DOHH2 (cell line): ENCODE results near the gene MED27.

Experiments
- H3F3A ChIP-seq: fragments of 200-600 bp; sonication (generic), shearing (Covaris generic); 2 replicates; pipeline ENCODE4 v1.6.0; 2016; ENCODE audit warnings: antibody characterized with exemption, mild to moderate bottlenecking; ENCODE audit not compliant: control insufficient read depth, insufficient read depth
- H3K27ac ChIP-seq: fragments of 200-600 bp; sonication (generic); 2 replicates; pipeline ENCODE4 v1.5.1; 2014; ENCODE audit warnings: low read depth, mild to moderate bottlenecking, low read length, moderate library complexity
- H3K27me3 ChIP-seq: fragments of 200-600 bp; sonication (generic); 2 replicates; pipeline ENCODE4 v1.6.1; 2014; ENCODE audit warnings: mild to moderate bottlenecking, low read length, mixed read lengths; ENCODE audit not compliant: control insufficient read depth
- H3K36me3 ChIP-seq: fragments of 200-600 bp; sonication (generic); 2 replicates; pipeline ENCODE4 v1.6.1; 2014; ENCODE audit warnings: mild to moderate bottlenecking, low read length, moderate library complexity, mixed read lengths; ENCODE audit not compliant: control insufficient read depth
- H3K4me1 ChIP-seq: fragments of 200-600 bp; sonication (generic); 2 replicates; pipeline ENCODE4 v1.6.1; 2014; ENCODE audit warnings: mild to moderate bottlenecking, low read length, mixed read lengths; ENCODE audit not compliant: control insufficient read depth
- H3K4me2 ChIP-seq: fragments of 200-600 bp; sonication (generic); 2 replicates; pipeline ENCODE4 v1.6.0; 2014; ENCODE audit warnings: mild to moderate bottlenecking, low read length, moderate library complexity
- H3K4me3 ChIP-seq: fragments of 200-600 bp; sonication (generic); 2 replicates; pipeline ENCODE4 v1.5.1; 2014; ENCODE audit warnings: mild to moderate bottlenecking, low read length, mixed read lengths
- H3K79me2 ChIP-seq: fragments of 200-600 bp; sonication (generic); 2 replicates; pipeline ENCODE4 v1.6.1; 2014; ENCODE audit warnings: mild to moderate bottlenecking, low read length, mixed read lengths; ENCODE audit not compliant: control insufficient read depth
- H3K9me2 ChIP-seq: fragments of 200-600 bp; sonication (generic); replicated peaks from 2 replicates; pipeline ENCODE4 v1.6.1; 2014; ENCODE audit warnings: mild to moderate bottlenecking, low read length, mixed read lengths; ENCODE audit not compliant: control insufficient read depth
- H3K9me3 ChIP-seq: fragments of 200-600 bp; sonication (generic); 2 replicates; pipeline ENCODE4 v1.6.1; 2014; ENCODE audit warnings: antibody characterized with exemption, low read length, mixed read lengths; ENCODE audit not compliant: control insufficient read depth, insufficient read depth
- H4K20me1 ChIP-seq: fragments of 200-600 bp; sonication (generic); 2 replicates; pipeline ENCODE4 v1.6.0; 2014; ENCODE audit warnings: low read depth, mild to moderate bottlenecking, antibody characterized with exemption, low read length, moderate library complexity; ENCODE audit not compliant: control insufficient read depth, insufficient read depth
- EZH2phosphoT487 ChIP-seq: fragments of 200-600 bp; sonication (generic); IDR thresholded peaks from 2 replicates; pipeline ENCODE4 v1.6.1; 2017; ENCODE audit warnings: borderline replicate concordance, mild to moderate bottlenecking, antibody characterized with exemption, low read length, moderate library complexity, mixed read lengths
- TF ChIP-seq, protein P1 (sequence below): fragments of 200-600 bp; sonication (generic); IDR thresholded peaks from one replicate; pipeline ENCODE4 v1.5.1; 2014; ENCODE audit warnings: antibody characterized with exemption, mild to moderate bottlenecking, low read depth, low read length; ENCODE audit not compliant: poor library complexity, severe bottlenecking

MED27 gene

DNA sequence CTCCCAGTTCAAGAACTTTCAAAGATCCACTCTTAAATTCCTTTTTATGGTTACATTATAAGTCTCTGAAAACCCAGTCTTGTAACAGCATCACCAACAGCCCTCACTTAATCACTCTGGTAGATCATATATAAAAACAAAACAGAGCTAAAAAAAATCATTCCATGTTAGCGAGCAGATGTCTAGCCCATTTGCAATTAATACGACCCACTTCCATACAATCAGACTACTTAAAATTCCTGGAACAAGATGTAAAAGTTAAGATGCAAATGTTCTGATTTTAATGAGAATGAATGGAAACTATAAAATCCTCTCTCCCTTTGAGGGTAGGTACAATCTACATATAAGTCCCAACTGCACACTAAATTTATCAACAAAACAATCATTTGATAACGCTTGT is 167.0 kb downstream of the MED27 start:
- H3K9me3 ChIP-seq = no peaks in the 10 kb centered on the region
- H4K20me1 ChIP-seq = no peaks in the 10 kb centered on the region; the same call in 1 of the 2 replicates
- H3K36me3 ChIP-seq = no peaks in the 10 kb centered on the region
- H3K4me1 ChIP-seq = no peaks in the 10 kb centered on the region
- H3F3A ChIP-seq = no peaks in the 10 kb centered on the region
- H3K79me2 ChIP-seq = no peaks in the 10 kb centered on the region
- no peak overlapping the region for H3K4me3 ChIP-seq
- H3K9me2 ChIP-seq = no peaks in the 10 kb centered on the region
- TF ChIP-seq, protein P1, sequence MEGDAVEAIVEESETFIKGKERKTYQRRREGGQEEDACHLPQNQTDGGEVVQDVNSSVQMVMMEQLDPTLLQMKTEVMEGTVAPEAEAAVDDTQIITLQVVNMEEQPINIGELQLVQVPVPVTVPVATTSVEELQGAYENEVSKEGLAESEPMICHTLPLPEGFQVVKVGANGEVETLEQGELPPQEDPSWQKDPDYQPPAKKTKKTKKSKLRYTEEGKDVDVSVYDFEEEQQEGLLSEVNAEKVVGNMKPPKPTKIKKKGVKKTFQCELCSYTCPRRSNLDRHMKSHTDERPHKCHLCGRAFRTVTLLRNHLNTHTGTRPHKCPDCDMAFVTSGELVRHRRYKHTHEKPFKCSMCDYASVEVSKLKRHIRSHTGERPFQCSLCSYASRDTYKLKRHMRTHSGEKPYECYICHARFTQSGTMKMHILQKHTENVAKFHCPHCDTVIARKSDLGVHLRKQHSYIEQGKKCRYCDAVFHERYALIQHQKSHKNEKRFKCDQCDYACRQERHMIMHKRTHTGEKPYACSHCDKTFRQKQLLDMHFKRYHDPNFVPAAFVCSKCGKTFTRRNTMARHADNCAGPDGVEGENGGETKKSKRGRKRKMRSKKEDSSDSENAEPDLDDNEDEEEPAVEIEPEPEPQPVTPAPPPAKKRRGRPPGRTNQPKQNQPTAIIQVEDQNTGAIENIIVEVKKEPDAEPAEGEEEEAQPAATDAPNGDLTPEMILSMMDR = no peak
- TF ChIP-seq EZH2phosphoT487 = no peak
- H3K4me2 ChIP-seq = no peak overlapping the region
- no peaks in the 10 kb centered on the region for H3K27me3 ChIP-seq
- no peak overlapping the region for H3K27ac ChIP-seq

DNA sequence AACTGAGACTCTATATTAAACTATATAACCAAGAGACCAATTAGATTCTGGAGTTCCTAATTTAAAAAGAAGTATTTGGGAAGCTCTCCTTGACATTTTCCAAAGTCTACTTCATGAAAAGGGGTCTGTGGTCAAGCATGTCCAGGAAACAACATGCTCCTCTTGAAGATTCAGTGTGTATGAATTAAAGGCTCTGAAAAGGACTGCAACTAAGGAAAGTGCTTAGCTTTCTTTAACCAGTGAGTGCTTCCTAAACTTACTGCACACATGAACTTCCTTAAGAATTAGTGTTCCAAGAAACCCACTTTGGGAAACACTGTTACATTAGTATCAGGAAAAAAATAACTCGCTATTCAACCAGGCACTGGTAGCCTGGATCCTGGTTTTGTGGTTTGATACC is 167.6 kb downstream of the MED27 start:
- no peaks in the 10 kb centered on the region; the same call in 1 of the 2 replicates for H4K20me1 ChIP-seq
- H3K4me1 ChIP-seq = no peaks in the 10 kb centered on the region
- no peak overlapping the region for H3K4me2 ChIP-seq
- H3K9me3 ChIP-seq = no peaks in the 10 kb centered on the region
- H3K79me2 ChIP-seq = no peaks in the 10 kb centered on the region
- H3K4me3 ChIP-seq = no peak overlapping the region
- TF ChIP-seq, protein P1 = no peak
- no peak for TF ChIP-seq EZH2phosphoT487
- no peak overlapping the region for H3K27ac ChIP-seq
- H3F3A ChIP-seq = no peaks in the 10 kb centered on the region
- H3K36me3 ChIP-seq = no peaks in the 10 kb centered on the region
- H3K9me2 ChIP-seq = no peaks in the 10 kb centered on the region
- H3K27me3 ChIP-seq = no peaks in the 10 kb centered on the region

DNA sequence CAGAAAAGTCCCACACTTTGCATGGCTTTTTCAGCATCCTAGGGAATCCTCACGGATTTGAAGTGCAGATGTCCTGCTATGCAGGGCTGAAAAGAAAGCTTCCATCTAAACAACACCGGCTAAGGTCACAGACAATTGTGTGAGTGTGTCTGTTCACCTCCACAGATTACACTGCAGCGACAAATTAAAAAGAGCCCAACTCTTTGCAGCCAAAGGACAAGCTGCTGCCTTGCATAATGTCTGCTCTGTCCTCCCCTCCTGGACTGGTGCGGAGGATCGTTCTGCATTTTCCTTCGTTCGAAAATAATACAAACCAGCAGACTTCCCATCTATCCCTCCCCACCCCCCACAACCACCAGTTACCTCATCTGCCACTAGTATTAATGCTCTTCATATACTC is 169.1 kb downstream of the MED27 start:
- Histone ChIP-seq H3F3A (no peaks in the 10 kb centered on the region), H3K79me2 (no peaks in the 10 kb centered on the region), H3K9me3 (no peaks in the 10 kb centered on the region), H3K27ac (no peak overlapping the region), H3K27me3 (no peaks in the 10 kb centered on the region), H3K4me2 (no peak overlapping the region), H3K4me1 (no peaks in the 10 kb centered on the region), H4K20me1 (no peaks in the 10 kb centered on the region; the same call in 1 of the 2 replicates), H3K4me3 (no peak overlapping the region), H3K9me2 (no peaks in the 10 kb centered on the region), H3K36me3 (no peaks in the 10 kb centered on the region)
- TF ChIP-seq, protein P1 = no peak

DNA sequence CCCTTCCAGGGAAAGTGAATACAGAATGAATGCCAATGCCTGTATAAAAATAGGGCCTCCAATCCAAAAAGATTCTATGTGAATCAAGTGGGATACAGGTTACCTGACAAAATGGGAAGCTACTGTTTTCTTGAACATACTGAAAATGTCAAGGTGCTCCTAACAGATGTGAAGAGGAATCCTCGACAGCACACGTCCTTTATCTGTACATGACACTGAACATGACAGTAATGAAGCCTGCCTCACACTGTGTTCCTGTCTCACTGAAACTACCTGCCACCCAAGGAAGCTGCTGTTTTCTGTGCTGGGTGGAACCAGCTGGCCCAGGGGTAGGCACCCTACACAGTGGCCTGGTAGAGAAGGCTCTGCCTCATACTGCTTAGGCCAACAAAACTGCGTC is 174.5 kb downstream of the MED27 start:
- H3K9me3 ChIP-seq = no peaks in the 10 kb centered on the region
- no peaks in the 10 kb centered on the region for H4K20me1 ChIP-seq
- H3K36me3 ChIP-seq = no peaks in the 10 kb centered on the region
- H3K4me3 ChIP-seq = no peak overlapping the region
- H3K4me2 ChIP-seq = no peak overlapping the region
- no peaks in the 10 kb centered on the region for H3K79me2 ChIP-seq
- H3K27me3 ChIP-seq = no peaks in the 10 kb centered on the region
- H3K27ac ChIP-seq = no peak overlapping the region
- no peaks in the 10 kb centered on the region for H3F3A ChIP-seq
- H3K9me2 ChIP-seq = no peaks in the 10 kb centered on the region
- no peaks in the 10 kb centered on the region for H3K4me1 ChIP-seq
- TF ChIP-seq, protein P1 = no peak
- TF ChIP-seq EZH2phosphoT487 = no peak
